ENCODE data around the gene PDIA6. TPM values are rescaled to one million over a fixed set of nuclear protein-coding genes. Genes with fewer than 3 reads are reported as not detected.

Gene PDIA6
- total RNA-seq, 1 experiment from 2014 or later: 254 TPM

DNA sequence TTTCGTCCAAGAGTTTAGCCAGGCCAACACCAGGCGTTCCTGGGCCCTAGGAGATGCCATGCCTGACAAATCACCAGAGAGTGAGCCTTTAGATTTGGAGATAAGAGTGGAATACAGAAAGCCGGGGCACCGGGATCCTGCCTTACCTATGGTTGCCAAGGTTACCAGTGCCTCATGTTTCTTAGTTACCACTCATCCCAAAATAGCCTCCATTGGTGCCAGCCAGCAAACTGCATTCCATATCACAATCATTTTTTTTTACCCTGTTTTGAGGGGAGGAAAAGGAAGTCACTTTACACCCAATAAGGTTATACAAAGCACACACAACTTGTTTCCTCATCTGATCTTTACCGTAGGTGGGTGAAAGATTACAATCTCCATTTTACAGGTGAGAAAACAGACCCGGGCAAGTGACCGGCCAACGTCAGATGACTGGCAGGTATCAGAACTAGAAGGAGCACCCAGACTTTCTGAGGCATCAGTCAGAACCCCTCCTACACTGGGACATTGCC, 48.3 kb upstream of the PDIA6 start:
- intact Hi-C loops (cut with micrococcal nuclease): no loop called here
- CTCF ChIA-PET: no interaction called here
- POLR2A ChIA-PET: no interaction called here
- Mint-ChIP-seq H3K36me3 (ENCODE audit: insufficient read depth, unreplicated experiment) (no peaks in the 10 kb centered on the region), H3K27me3 (ENCODE audit: insufficient read depth, unreplicated experiment) (peaks cover 71% of the 10 kb centered on the region), H3K4me1 (ENCODE audit: insufficient read depth, unreplicated experiment) (no peaks in the 10 kb centered on the region), H3K27ac (ENCODE audit: low read depth, unreplicated experiment) (no peak overlapping the region), H3K4me3 (ENCODE audit: unreplicated experiment) (no peak overlapping the region), H3K9me3 (ENCODE audit: unreplicated experiment) (no peaks in the 10 kb centered on the region)
- no peak for TF ChIP-seq CTCF (IDR thresholded peaks at IDR 0.05; ENCODE audit: unreplicated experiment)
- no peak for DNase-seq (ENCODE audit: unreplicated experiment)
- no TSS peak for BruUV-seq (replicated peaks)

DNA sequence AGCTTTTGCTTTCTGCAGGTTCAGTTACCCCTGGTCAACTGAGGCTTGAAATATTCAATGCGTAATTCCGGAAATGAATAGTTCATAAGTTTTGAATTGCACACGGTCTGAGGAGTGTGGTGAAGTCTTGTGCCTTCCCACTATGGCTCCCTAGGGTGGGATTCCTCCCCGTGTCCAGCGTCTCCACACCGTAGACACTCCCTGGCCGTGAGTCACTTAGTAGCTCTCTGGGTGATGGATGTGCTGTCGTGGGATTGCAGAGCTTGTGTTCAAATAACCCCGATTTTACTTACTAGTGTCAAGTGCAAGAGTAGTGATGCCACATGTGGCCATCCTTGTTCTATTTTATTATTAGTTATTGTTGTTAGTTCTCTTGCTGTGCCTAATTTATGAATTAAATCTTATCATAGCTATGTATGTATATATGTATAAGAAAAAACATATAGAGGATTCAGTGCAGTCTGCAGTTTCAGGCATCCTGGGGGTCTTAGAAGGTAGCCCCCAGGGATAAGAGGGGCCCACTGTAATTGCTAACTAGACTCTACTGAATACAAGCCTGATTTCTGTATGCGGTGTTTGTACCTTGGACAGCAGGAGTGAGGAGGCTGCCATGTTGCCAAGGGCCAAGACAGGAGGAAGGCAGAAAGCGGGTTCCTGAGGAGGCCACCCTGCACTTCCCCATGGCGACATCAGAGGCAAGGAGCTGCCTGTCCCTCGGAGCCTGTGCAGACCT, 47.7 kb upstream of the PDIA6 start:
- Mint-ChIP-seq H3K4me3 (ENCODE audit: unreplicated experiment) (no peak overlapping the region), H3K27me3 (ENCODE audit: insufficient read depth, unreplicated experiment) (peaks cover 66% of the 10 kb centered on the region), H3K9me3 (ENCODE audit: unreplicated experiment) (no peaks in the 10 kb centered on the region), H3K4me1 (ENCODE audit: insufficient read depth, unreplicated experiment) (no peaks in the 10 kb centered on the region), H3K27ac (ENCODE audit: low read depth, unreplicated experiment) (no peak overlapping the region), H3K36me3 (ENCODE audit: insufficient read depth, unreplicated experiment) (no peaks in the 10 kb centered on the region)
- BruUV-seq (replicated peaks): no TSS peak
- CTCF ChIA-PET: interaction anchor here (0.6 kb wide), 1 partner anchor 11 kb away, joined by 3 read pairs; no protein-coding TSS in a partner anchor
- TF ChIP-seq CTCF (IDR thresholded peaks at IDR 0.05; ENCODE audit: unreplicated experiment): no peak
- POLR2A ChIA-PET: no interaction called here
- DNase-seq (ENCODE audit: unreplicated experiment): no peak
- intact Hi-C loops (cut with micrococcal nuclease): no loop called here

DNA sequence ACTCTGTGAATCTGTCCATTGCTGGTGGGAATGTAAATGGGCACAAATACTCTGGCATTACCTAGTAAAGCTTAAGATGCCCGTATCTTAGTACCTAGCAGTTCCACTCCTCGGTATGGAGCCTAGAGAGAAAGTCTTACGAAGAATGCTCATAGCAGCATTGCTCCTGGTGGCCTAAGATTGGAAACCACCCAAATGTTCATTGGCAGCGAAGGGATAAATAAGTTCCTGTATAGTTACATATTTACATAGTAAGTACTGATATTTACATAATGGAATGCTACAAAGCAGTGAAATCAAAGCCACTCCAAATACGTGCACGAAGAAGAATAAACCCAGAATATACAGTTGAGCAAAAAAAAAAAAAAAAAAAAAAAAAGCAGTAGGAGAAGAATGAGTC, 46.7 kb upstream of the PDIA6 start:
- Mint-ChIP-seq H3K27ac (ENCODE audit: low read depth, unreplicated experiment) (no peak overlapping the region), H3K36me3 (ENCODE audit: insufficient read depth, unreplicated experiment) (no peaks in the 10 kb centered on the region), H3K4me3 (ENCODE audit: unreplicated experiment) (no peak overlapping the region), H3K4me1 (ENCODE audit: insufficient read depth, unreplicated experiment) (no peaks in the 10 kb centered on the region), H3K27me3 (ENCODE audit: insufficient read depth, unreplicated experiment) (peaks cover 66% of the 10 kb centered on the region), H3K9me3 (ENCODE audit: unreplicated experiment) (no peaks in the 10 kb centered on the region)
- no TSS peak for BruUV-seq (replicated peaks)
- intact Hi-C loops (cut with micrococcal nuclease): no loop called here
- TF ChIP-seq CTCF (IDR thresholded peaks at IDR 0.05; ENCODE audit: unreplicated experiment): no peak
- CTCF ChIA-PET: no interaction called here
- POLR2A ChIA-PET: no interaction called here
- DNase-seq (ENCODE audit: unreplicated experiment): no peak

- Mint-ChIP-seq H3K36me3 (ENCODE audit: insufficient read depth, unreplicated experiment) (no peaks in the 10 kb centered on the region), H3K9me3 (ENCODE audit: unreplicated experiment) (no peaks in the 10 kb centered on the region), H3K4me1 (ENCODE audit: insufficient read depth, unreplicated experiment) (peaks cover 10% of the 10 kb centered on the region), H3K4me3 (ENCODE audit: unreplicated experiment) (no peak overlapping the region), H3K27ac (ENCODE audit: low read depth, unreplicated experiment) (no peak overlapping the region), H3K27me3 (ENCODE audit: insufficient read depth, unreplicated experiment) (peaks cover 25% of the 10 kb centered on the region)
- POLR2A ChIA-PET: no interaction called here
- no TSS peak for BruUV-seq (replicated peaks)
- intact Hi-C loops (cut with micrococcal nuclease): no loop called here
- DNase-seq (ENCODE audit: unreplicated experiment): no peak
- CTCF ChIA-PET: interaction anchor here (0.8 to 0.9 kb wide), 2 partner anchors 12 to 17 kb away, joined by 3 read pairs; no protein-coding TSS in a partner anchor
- no peak for TF ChIP-seq CTCF (IDR thresholded peaks at IDR 0.05; ENCODE audit: unreplicated experiment)
Measured at GRCh38 chr2:10848541-10848940, 36.0 kb upstream of the PDIA6 start.

Measured in MCF 10A (cell line).